Measurements from ENCODE around the gene EDA.

The EDA gene

DNA sequence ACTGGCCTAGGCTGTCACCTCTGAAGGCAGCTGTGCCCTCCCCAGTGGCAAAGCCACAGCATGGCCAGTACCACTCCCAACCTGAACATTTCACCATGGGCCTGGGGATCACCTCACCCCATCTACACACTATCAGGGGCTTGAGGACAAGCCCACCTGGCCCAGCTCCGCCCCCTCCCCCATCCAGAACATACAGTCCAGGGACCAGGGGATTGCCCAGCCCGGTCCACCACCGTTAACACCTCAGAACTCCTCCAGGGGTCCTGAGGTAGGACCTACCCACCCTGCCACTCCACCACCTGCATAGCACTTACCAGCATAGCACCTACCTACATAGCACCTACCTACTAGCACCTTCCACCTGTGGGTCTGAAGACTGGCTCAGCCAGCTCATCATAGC lies 179.8 kb downstream of the EDA start:
- TF ChIP-seq, protein P1, sequence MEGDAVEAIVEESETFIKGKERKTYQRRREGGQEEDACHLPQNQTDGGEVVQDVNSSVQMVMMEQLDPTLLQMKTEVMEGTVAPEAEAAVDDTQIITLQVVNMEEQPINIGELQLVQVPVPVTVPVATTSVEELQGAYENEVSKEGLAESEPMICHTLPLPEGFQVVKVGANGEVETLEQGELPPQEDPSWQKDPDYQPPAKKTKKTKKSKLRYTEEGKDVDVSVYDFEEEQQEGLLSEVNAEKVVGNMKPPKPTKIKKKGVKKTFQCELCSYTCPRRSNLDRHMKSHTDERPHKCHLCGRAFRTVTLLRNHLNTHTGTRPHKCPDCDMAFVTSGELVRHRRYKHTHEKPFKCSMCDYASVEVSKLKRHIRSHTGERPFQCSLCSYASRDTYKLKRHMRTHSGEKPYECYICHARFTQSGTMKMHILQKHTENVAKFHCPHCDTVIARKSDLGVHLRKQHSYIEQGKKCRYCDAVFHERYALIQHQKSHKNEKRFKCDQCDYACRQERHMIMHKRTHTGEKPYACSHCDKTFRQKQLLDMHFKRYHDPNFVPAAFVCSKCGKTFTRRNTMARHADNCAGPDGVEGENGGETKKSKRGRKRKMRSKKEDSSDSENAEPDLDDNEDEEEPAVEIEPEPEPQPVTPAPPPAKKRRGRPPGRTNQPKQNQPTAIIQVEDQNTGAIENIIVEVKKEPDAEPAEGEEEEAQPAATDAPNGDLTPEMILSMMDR (IDR thresholded peaks at IDR 0.05; ENCODE audit: low read depth, low read length) = no peak
- H3K4me1 ChIP-seq = no peaks in the 10 kb centered on the region

DNA sequence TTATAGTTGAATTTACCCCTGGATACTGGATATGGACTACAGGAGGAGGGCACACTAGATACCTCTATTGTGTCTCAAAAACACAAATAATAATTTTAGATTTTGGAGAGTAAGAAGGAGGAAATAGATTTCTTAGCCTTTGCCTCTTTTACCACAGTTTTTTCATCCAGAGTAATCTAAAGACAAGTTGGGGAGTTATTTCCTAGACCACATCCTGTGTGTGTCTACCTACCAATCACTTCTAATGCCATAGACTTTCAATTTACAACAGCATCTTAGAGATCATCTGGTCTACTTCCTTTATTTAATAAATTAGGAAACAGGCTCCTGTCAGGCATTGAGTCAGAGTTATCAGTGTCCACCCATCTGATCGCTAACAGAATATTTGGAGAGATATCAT lies 191.5 kb downstream of the EDA start:
- DNase-seq = no peak
- Histone ChIP-seq H3K27me3 (no peaks in the 10 kb centered on the region), H3K4me1 (no peaks in the 10 kb centered on the region), H3K9me3 (no peaks in the 10 kb centered on the region), H3K4me3 (ENCODE audit: low read depth, low read length) (no peak overlapping the region), H3K36me3 (no peaks in the 10 kb centered on the region)
- TF ChIP-seq, protein P1 (IDR thresholded peaks at IDR 0.05; ENCODE audit: low read depth, low read length) = no peak

More for the DNA sequence above, 179.8 kb downstream of the EDA start:
- Histone ChIP-seq H3K27me3 (no peaks in the 10 kb centered on the region), H3K36me3 (no peaks in the 10 kb centered on the region), H3K9me3 (no peaks in the 10 kb centered on the region), H3K4me3 (ENCODE audit: low read depth, low read length) (no peak overlapping the region)
- no peak for DNase-seq

DNA sequence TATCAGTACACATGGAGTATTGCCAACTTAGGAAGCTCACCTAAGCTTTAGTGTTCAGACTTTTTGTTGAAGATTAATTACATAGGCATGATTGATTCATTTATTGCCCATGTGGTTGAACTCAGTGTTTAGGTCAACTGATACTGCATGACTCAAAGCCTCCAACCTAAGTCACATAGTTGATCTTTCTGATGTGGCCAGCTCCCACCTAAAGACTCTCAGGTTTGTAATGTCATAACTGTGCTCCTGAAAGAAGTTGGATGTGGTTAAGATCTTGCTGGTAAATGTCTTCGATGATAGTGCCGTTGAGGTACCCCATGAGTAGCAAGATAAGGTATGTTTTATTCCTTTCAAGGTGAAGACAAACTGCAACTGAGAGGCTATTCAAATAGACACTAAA lies 192.5 kb downstream of the EDA start:
- no peak overlapping the region for H3K4me3 ChIP-seq (ENCODE audit: low read depth, low read length)
- H3K36me3 ChIP-seq = no peaks in the 10 kb centered on the region
- TF ChIP-seq, protein P1 (IDR thresholded peaks at IDR 0.05; ENCODE audit: low read depth, low read length) = no peak
- DNase-seq = no peak
- H3K9me3 ChIP-seq = no peaks in the 10 kb centered on the region
- no peaks in the 10 kb centered on the region for H3K27me3 ChIP-seq
- H3K4me1 ChIP-seq = no peaks in the 10 kb centered on the region

DNA sequence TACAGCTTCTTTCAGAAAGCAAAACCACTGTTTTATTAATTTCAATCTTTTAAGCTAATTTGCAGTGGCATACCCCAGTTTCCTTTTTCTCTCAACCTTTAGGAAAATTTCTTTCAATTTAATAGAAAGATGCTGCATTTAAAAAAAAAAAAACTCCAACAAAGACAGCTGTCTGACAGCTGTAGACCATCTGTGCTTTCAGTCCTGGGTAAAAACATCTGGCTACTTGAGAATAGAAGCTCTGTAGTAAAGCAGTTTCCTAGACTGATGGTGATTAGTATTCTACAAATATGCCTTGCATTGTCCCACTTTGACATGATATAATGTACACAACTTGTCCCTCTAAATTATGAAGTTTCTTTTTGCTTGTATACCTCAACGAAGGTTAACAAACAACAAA lies 197.8 kb downstream of the EDA start:
- no peaks in the 10 kb centered on the region for H3K9me3 ChIP-seq
- H3K4me1 ChIP-seq = no peaks in the 10 kb centered on the region
- no peak for DNase-seq
- no peak overlapping the region for H3K4me3 ChIP-seq (ENCODE audit: low read depth, low read length)
- no peaks in the 10 kb centered on the region for H3K36me3 ChIP-seq
- no peaks in the 10 kb centered on the region for H3K27me3 ChIP-seq
- TF ChIP-seq, protein P1 (IDR thresholded peaks at IDR 0.05; ENCODE audit: low read depth, low read length) = no peak

DNA sequence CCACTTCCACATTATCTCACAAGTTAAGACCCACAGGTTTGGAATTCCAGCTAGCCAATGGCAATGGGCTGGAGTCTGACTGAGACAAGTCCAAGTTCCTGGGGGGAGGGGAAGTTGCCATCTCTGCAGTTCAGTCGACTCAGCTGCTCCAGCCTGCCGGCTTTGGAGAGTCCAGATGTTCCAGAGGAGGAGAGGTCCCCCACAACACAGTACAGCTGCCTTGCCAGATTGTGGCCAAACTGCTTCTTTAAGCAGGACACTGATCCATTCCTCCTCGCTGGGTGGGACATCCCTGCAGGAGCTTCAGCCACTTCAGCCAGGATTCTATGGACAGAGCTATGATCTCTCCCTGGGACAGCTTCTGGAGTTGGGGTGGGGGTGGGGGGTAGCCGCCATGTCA lies 199.2 kb downstream of the EDA start:
- Histone ChIP-seq H3K27me3 (no peaks in the 10 kb centered on the region), H3K4me3 (ENCODE audit: low read depth, low read length) (no peak overlapping the region), H3K9me3 (no peaks in the 10 kb centered on the region), H3K4me1 (no peaks in the 10 kb centered on the region), H3K36me3 (no peaks in the 10 kb centered on the region)
- DNase-seq = no peak
- TF ChIP-seq, protein P1 (IDR thresholded peaks at IDR 0.05; ENCODE audit: low read depth, low read length) = no peak

DNA sequence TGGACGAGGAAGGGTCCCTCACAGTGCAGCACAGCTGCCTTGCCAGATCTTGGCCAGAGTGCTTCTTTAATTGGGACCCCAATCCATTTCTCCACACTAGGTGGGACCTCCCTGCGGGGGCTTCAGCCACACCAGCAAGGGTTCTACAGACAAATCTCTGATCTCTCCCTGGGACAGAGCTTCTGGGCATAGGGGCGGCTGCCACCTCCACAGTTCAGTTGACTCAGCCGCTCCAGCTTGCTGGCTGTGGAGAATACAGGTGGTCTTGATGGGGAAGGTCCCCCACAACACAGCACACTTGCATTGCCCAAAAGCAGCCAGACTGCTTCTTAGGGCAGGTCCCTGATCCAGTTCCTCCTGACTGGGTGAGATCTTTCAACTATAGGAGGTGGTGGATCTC lies 199.6 kb downstream of the EDA start:
- DNase-seq = no peak
- H3K4me1 ChIP-seq = no peaks in the 10 kb centered on the region
- no peaks in the 10 kb centered on the region for H3K36me3 ChIP-seq
- no peak overlapping the region for H3K4me3 ChIP-seq (ENCODE audit: low read depth, low read length)
- no peaks in the 10 kb centered on the region for H3K27me3 ChIP-seq
- no peaks in the 10 kb centered on the region for H3K9me3 ChIP-seq
- TF ChIP-seq, protein P1 (IDR thresholded peaks at IDR 0.05; ENCODE audit: low read depth, low read length) = no peak

All from BE2C (cell line).